ENCODE results near the gene GORASP1. TPM values are rescaled to one million over a fixed set of nuclear protein-coding genes. Genes with fewer than 3 reads are reported as not detected.

The GORASP1 gene
- total and polyA plus RNA-seq, 2 of the 8 experiments (the other 6 are each of a cell fraction or from before 2014, with no cell fraction given): 33.4 to 33.5 TPM

DNA sequence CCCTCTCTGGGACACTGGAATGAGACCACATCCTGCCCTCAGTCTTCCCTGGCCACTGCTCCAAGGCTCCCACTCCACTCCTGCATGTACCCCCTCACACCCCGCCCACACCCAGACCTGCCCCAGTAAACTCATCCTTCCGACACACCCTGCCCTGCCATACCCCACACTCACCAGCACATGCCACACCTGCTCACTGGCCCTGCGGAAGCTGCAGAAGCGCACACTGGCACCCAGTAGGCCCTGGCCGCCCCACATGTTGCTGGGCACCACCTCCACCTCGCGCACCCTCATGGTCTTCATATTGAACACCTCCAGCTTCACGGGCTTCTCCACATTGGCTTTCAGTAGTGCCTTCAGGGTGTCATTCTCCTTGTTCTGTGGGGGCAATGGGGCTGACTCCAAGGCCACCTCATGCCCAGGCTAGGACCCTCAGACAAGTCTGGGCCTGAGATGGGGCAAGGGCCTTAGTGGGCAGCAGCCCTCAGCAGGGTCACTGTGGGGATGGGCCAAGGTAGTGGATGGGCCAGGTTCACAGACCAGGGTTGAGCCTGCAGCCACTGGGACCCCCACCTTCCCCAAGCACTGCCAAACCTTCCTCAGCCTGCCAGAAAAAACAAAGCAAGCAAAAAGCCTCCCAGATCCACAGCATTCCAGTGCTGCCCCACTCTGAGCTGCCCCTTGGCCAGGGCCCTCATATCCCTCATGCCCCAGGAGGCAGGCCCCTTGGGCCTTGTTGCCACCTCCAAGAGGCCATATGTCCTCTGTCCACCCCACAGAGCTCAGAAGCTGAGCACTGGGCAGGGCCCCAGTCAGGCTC is 4.7 kb downstream of the GORASP1 start (continued):
- TF ChIP-seq CTCF (IDR thresholded peaks at IDR 0.05; ENCODE audit: control extremely low read depth in 1 of 3, insufficient read depth in 1 of 3, low read depth in 1 of 3, low read length in 3 of 3) (no peak), RNF2 (IDR thresholded peaks at IDR 0.05; ENCODE audit: borderline replicate concordance, low read depth, low read length, missing control alignments, poor library complexity, severe bottlenecking) (no peak), EZH2 (IDR thresholded peaks at IDR 0.05; ENCODE audit: low read depth, low read length, severe bottlenecking) (no peak), SP2 (IDR thresholded peaks at IDR 0.05; ENCODE audit: low read length) (no peak)

All from H1 (cell line).